Measurements from ENCODE around the gene PLCB4. TPM values are rescaled to one million over a fixed set of nuclear protein-coding genes. Genes with fewer than 3 reads are reported as not detected.

PLCB4 gene
- total and polyA plus RNA-seq, 2 donors (not counting 1 experiment from before 2014, with no cell fraction given) = 7.3 to 13.7 TPM

GRCh38 chr20:9490631-9491030, 421.7 kb downstream of the PLCB4 start:
- Histone ChIP-seq H3K9me3 (ENCODE audit: control insufficient read depth, insufficient read depth, low read depth, low read length) (no peaks in the 10 kb centered on the region), H3K36me3 (ENCODE audit: control insufficient read depth, insufficient read depth, low read length) (no peaks in the 10 kb centered on the region), H3K79me2 (ENCODE audit: control insufficient read depth, insufficient read depth, low read length) (no peaks in the 10 kb centered on the region), H3K4me2 (ENCODE audit: extremely low read depth, insufficient read depth, low read length) (no peak overlapping the region), H2AFZ (ENCODE audit: low read length) (no peak overlapping the region), H3K4me3 (replicated peaks in 1 of 4; ENCODE audit: control extremely low read depth in 1 of 4, insufficient read depth in 1 of 4, low read depth in 3 of 4, low read length in 4 of 4) (no peak overlapping the region), H3K4me1 (ENCODE audit: control insufficient read depth, extremely low read depth, insufficient read depth, low read length) (peaks cover 7% of the 10 kb centered on the region), H4K20me1 (ENCODE audit: control insufficient read depth, extremely low read depth, insufficient read depth, low read length) (no peaks in the 10 kb centered on the region), H3K27me3 (ENCODE audit: control insufficient read depth, insufficient read depth, low read length) (no peaks in the 10 kb centered on the region), H3K27ac (ENCODE audit: insufficient read depth, low read length) (no peak overlapping the region), H3K9ac (ENCODE audit: insufficient read depth, low read length) (no peak overlapping the region)
- TF ChIP-seq, protein P1, sequence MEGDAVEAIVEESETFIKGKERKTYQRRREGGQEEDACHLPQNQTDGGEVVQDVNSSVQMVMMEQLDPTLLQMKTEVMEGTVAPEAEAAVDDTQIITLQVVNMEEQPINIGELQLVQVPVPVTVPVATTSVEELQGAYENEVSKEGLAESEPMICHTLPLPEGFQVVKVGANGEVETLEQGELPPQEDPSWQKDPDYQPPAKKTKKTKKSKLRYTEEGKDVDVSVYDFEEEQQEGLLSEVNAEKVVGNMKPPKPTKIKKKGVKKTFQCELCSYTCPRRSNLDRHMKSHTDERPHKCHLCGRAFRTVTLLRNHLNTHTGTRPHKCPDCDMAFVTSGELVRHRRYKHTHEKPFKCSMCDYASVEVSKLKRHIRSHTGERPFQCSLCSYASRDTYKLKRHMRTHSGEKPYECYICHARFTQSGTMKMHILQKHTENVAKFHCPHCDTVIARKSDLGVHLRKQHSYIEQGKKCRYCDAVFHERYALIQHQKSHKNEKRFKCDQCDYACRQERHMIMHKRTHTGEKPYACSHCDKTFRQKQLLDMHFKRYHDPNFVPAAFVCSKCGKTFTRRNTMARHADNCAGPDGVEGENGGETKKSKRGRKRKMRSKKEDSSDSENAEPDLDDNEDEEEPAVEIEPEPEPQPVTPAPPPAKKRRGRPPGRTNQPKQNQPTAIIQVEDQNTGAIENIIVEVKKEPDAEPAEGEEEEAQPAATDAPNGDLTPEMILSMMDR (conservative IDR thresholded peaks at IDR 0.05 in 1 of 2, IDR thresholded peaks at IDR 0.05 in 1 of 2; ENCODE audit: low read depth in 1 of 2, low read length in 2 of 2) = no peak
- no peak for TF ChIP-seq EZH2 (IDR thresholded peaks at IDR 0.05; ENCODE audit: low read length, missing control alignments)
- DNase-seq (ENCODE audit: low read depth in 2 of 2) = no peak

DNA sequence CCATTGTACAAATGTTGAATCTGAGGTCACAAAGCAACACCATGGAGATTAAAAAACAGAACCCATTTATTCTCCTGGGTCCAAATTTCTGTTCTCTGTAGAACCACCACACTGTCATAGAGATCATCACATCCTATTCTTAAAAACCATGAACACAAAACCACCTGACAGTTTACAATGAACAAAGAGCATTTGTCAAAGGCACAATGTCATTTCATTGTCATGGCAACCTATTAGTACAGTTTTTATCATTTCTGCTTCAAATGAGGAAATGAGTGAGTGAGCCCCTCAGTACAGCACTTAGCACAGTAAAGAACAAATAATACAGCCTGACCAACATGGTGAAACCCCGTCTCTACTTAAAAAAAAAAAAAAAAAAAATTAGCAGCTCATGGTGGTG, 422.4 kb downstream of the PLCB4 start:
- Histone ChIP-seq H3K27me3 (ENCODE audit: control insufficient read depth, insufficient read depth, low read length) (no peaks in the 10 kb centered on the region), H4K20me1 (ENCODE audit: control insufficient read depth, extremely low read depth, insufficient read depth, low read length) (no peaks in the 10 kb centered on the region), H3K27ac (ENCODE audit: insufficient read depth, low read length) (no peak overlapping the region), H3K4me3 (replicated peaks in 1 of 4; ENCODE audit: control extremely low read depth in 1 of 4, insufficient read depth in 1 of 4, low read depth in 3 of 4, low read length in 4 of 4) (no peak overlapping the region), H2AFZ (ENCODE audit: low read length) (no peak overlapping the region), H3K36me3 (ENCODE audit: control insufficient read depth, insufficient read depth, low read length) (no peaks in the 10 kb centered on the region), H3K4me2 (ENCODE audit: extremely low read depth, insufficient read depth, low read length) (no peak overlapping the region), H3K79me2 (ENCODE audit: control insufficient read depth, insufficient read depth, low read length) (no peaks in the 10 kb centered on the region), H3K9ac (ENCODE audit: insufficient read depth, low read length) (no peak overlapping the region), H3K9me3 (ENCODE audit: control insufficient read depth, insufficient read depth, low read depth, low read length) (no peaks in the 10 kb centered on the region), H3K4me1 (ENCODE audit: control insufficient read depth, extremely low read depth, insufficient read depth, low read length) (peaks cover 7% of the 10 kb centered on the region)
- no peak for DNase-seq (ENCODE audit: low read depth in 2 of 2)
- TF ChIP-seq, protein P1 (conservative IDR thresholded peaks at IDR 0.05 in 1 of 2, IDR thresholded peaks at IDR 0.05 in 1 of 2; ENCODE audit: low read depth in 1 of 2, low read length in 2 of 2) = no peak
- TF ChIP-seq EZH2 (IDR thresholded peaks at IDR 0.05; ENCODE audit: low read length, missing control alignments) = no peak

DNA sequence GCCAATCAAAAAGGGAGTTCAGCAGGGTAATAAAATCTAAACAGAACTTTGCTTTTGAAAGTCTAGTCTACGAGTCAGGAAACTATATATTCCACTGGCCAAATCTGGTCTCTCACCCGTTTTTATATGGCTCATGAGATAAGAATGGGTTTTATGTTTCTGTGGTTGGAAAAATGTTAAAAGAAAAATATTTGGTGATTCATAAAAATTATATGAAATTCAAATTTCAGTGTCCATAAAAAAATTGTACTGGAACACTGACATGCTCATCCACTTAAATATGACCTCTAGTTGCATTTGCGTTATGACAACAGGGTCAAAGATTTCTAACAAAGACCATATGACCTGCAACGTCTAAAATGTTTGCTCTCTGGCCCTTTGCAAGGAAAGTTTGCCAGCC, 423.2 kb downstream of the PLCB4 start:
- Histone ChIP-seq H3K4me2 (ENCODE audit: extremely low read depth, insufficient read depth, low read length) (peak overlapping the region; percentile 23), H2AFZ (ENCODE audit: low read length) (no peak overlapping the region), H3K36me3 (ENCODE audit: control insufficient read depth, insufficient read depth, low read length) (no peaks in the 10 kb centered on the region), H3K4me1 (ENCODE audit: control insufficient read depth, extremely low read depth, insufficient read depth, low read length) (peaks cover 7% of the 10 kb centered on the region), H3K9ac (ENCODE audit: insufficient read depth, low read length) (no peak overlapping the region), H3K27me3 (ENCODE audit: control insufficient read depth, insufficient read depth, low read length) (no peaks in the 10 kb centered on the region), H3K79me2 (ENCODE audit: control insufficient read depth, insufficient read depth, low read length) (no peaks in the 10 kb centered on the region), H3K4me3 (replicated peaks in 1 of 4; ENCODE audit: control extremely low read depth in 1 of 4, insufficient read depth in 1 of 4, low read depth in 3 of 4, low read length in 4 of 4) (no peak overlapping the region), H4K20me1 (ENCODE audit: control insufficient read depth, extremely low read depth, insufficient read depth, low read length) (no peaks in the 10 kb centered on the region), H3K27ac (ENCODE audit: insufficient read depth, low read length) (peak overlapping the region; percentile 66), H3K9me3 (ENCODE audit: control insufficient read depth, insufficient read depth, low read depth, low read length) (no peaks in the 10 kb centered on the region)
- TF ChIP-seq, protein P1 (conservative IDR thresholded peaks at IDR 0.05 in 1 of 2, IDR thresholded peaks at IDR 0.05 in 1 of 2; ENCODE audit: low read depth in 1 of 2, low read length in 2 of 2) = no peak
- TF ChIP-seq EZH2 (IDR thresholded peaks at IDR 0.05; ENCODE audit: low read length, missing control alignments) = no peak
- DNase-seq (ENCODE audit: low read depth in 2 of 2) = peak in 1 of 2 donors; percentile 61

Measured in fibroblast of lung (primary cell).